Karpas-422 (cell line): ENCODE data around the gene CDCP2. TPM values are rescaled to one million over a fixed set of nuclear protein-coding genes. Genes with fewer than 3 reads are reported as not detected.

ENCODE experiments used
- DNase-seq: peaks from one replicate; pipeline ENCODE4 v3.0.0-alpha.2; 2015
- H2AFZ ChIP-seq: fragments of 200-600 bp; sonication (generic); 2 replicates; pipeline ENCODE4 v1.6.1; 2014; ENCODE audit warnings: antibody characterized with exemption, low read length, mixed read lengths
- H3K27ac ChIP-seq: fragments of 200-600 bp; sonication (generic); 2 replicates; pipeline ENCODE4 v1.5.1; 2014; ENCODE audit warnings: mild to moderate bottlenecking, low read length, moderate library complexity
- H3K27me3 ChIP-seq: fragments of 200-600 bp; sonication (generic); 2 replicates; pipeline ENCODE4 v1.6.1; 2014; ENCODE audit warnings: low read length, mixed read lengths
- H3K36me3 ChIP-seq: fragments of 200-600 bp; sonication (generic); 2 replicates; pipeline ENCODE4 v1.6.1; 2014; ENCODE audit warnings: low read length, mixed read lengths; ENCODE audit not compliant: insufficient read depth
- H3K4me1 ChIP-seq: fragments of 200-600 bp; sonication (generic); 2 replicates; pipeline ENCODE4 v1.6.1; 2014; ENCODE audit warnings: mild to moderate bottlenecking, low read length, mixed read lengths
- H3K4me2 ChIP-seq: fragments of 200-600 bp; sonication (generic); 2 replicates; pipeline ENCODE4 v1.6.1; 2014; ENCODE audit warnings: low read length, low read depth, mild to moderate bottlenecking; ENCODE audit not compliant: poor library complexity, severe bottlenecking
- H3K4me3 ChIP-seq: fragments of 200-600 bp; sonication (generic); 2 replicates; pipeline ENCODE4 v1.5.1; 2014; ENCODE audit warnings: mild to moderate bottlenecking, antibody characterized with exemption, low read length, mixed read lengths
- H3K79me2 ChIP-seq: fragments of 200-600 bp; sonication (generic); 2 replicates; pipeline ENCODE4 v1.6.1; 2014; ENCODE audit warnings: mild to moderate bottlenecking, low read length, mixed read lengths
- H3K9ac ChIP-seq: fragments of 200-600 bp; sonication (generic); 2 replicates; pipeline ENCODE4 v1.6.0; 2014; ENCODE audit warnings: low read length
- H3K9me2 ChIP-seq: fragments of 200-600 bp; sonication (generic), shearing (Covaris generic); replicated peaks from 2 replicates; pipeline ENCODE4 v1.6.0; 2014; ENCODE audit warnings: mild to moderate bottlenecking, low read length, moderate library complexity; ENCODE audit not compliant: insufficient read depth
- H3K9me3 ChIP-seq: fragments of 300-700, 200-600 bp; sonication (generic); 2 replicates; pipeline ENCODE4 v1.6.1; 2014; ENCODE audit warnings: low read length, mixed read lengths
- H4K20me1 ChIP-seq: fragments of 200-600 bp; sonication (generic); 2 replicates; pipeline ENCODE4 v1.6.1; 2014; ENCODE audit warnings: mild to moderate bottlenecking, antibody characterized with exemption, low read length, low read depth; ENCODE audit not compliant: insufficient read depth
- total RNA-seq: library from RNA; depleted of rRNA; stranded (reverse); fragments of >200 nt; shearing (Covaris generic); gene quantifications from 2 replicates; pipeline ENCODE4 v1.2.3, GENCODE V29; 2014; ENCODE audit warnings: low replicate concordance

Gene CDCP2
- total RNA-seq, 1 experiment from 2014 or later = not detected

- Histone ChIP-seq H3K4me2 (no peak overlapping the region), H3K9me3 (no peaks in the 10 kb centered on the region), H3K9me2 (no peaks in the 10 kb centered on the region), H3K79me2 (no peaks in the 10 kb centered on the region), H4K20me1 (no peaks in the 10 kb centered on the region), H3K4me3 (no peak overlapping the region), H2AFZ (no peak overlapping the region), H3K36me3 (no peaks in the 10 kb centered on the region), H3K27me3 (no peaks in the 10 kb centered on the region), H3K27ac (no peak overlapping the region), H3K9ac (no peak overlapping the region), H3K4me1 (no peaks in the 10 kb centered on the region)
- no peak for DNase-seq
Measured at GRCh38 chr1:54137534-54138061, 15.2 kb downstream of the CDCP2 start.

- Histone ChIP-seq H3K9me2 (no peaks in the 10 kb centered on the region), H3K79me2 (no peaks in the 10 kb centered on the region), H3K4me2 (no peak overlapping the region), H3K27me3 (no peaks in the 10 kb centered on the region), H3K4me3 (no peak overlapping the region), H3K9ac (no peak overlapping the region), H3K4me1 (no peaks in the 10 kb centered on the region), H3K27ac (no peak overlapping the region), H3K9me3 (no peaks in the 10 kb centered on the region), H3K36me3 (no peaks in the 10 kb centered on the region), H4K20me1 (no peaks in the 10 kb centered on the region), H2AFZ (no peak overlapping the region)
- no peak for DNase-seq
Measured at GRCh38 chr1:54136963-54137533, 15.8 kb downstream of the CDCP2 start.

- H3K9ac ChIP-seq = no peak overlapping the region
- no peaks in the 10 kb centered on the region for H3K9me3 ChIP-seq
- no peaks in the 10 kb centered on the region for H4K20me1 ChIP-seq
- no peak overlapping the region for H3K27ac ChIP-seq
- no peaks in the 10 kb centered on the region for H3K27me3 ChIP-seq
- H3K9me2 ChIP-seq = no peaks in the 10 kb centered on the region
- H3K4me1 ChIP-seq = no peaks in the 10 kb centered on the region
- no peak overlapping the region for H3K4me3 ChIP-seq
- H3K36me3 ChIP-seq = no peaks in the 10 kb centered on the region
- DNase-seq = no peak
- H2AFZ ChIP-seq = no peak overlapping the region
- no peaks in the 10 kb centered on the region for H3K79me2 ChIP-seq
- no peak overlapping the region for H3K4me2 ChIP-seq
Measured at GRCh38 chr1:54136269-54136896, 16.4 kb downstream of the CDCP2 start.

- Histone ChIP-seq H3K4me1 (no peaks in the 10 kb centered on the region), H3K27ac (no peak overlapping the region), H3K4me2 (no peak overlapping the region), H3K9me2 (no peaks in the 10 kb centered on the region), H3K4me3 (no peak overlapping the region), H4K20me1 (no peaks in the 10 kb centered on the region), H3K36me3 (no peaks in the 10 kb centered on the region), H3K9ac (no peak overlapping the region), H3K27me3 (no peaks in the 10 kb centered on the region), H2AFZ (no peak overlapping the region), H3K79me2 (no peaks in the 10 kb centered on the region), H3K9me3 (no peaks in the 10 kb centered on the region)
- no peak for DNase-seq
Measured at GRCh38 chr1:54135436-54136120, 17.2 kb downstream of the CDCP2 start.

- Histone ChIP-seq H3K9me3 (no peaks in the 10 kb centered on the region), H3K79me2 (no peaks in the 10 kb centered on the region), H3K27ac (no peak overlapping the region), H3K36me3 (no peaks in the 10 kb centered on the region), H3K4me3 (no peak overlapping the region), H3K4me2 (no peak overlapping the region), H3K9ac (no peak overlapping the region), H4K20me1 (no peaks in the 10 kb centered on the region), H2AFZ (no peak overlapping the region), H3K27me3 (no peaks in the 10 kb centered on the region), H3K4me1 (no peaks in the 10 kb centered on the region), H3K9me2 (no peaks in the 10 kb centered on the region)
- DNase-seq = no peak
Measured at GRCh38 chr1:54134295-54134694, 18.5 kb downstream of the CDCP2 start.

GRCh38 chr1:54132495-54132894 is 20.3 kb downstream of the CDCP2 start:
- no peak for DNase-seq
- no peak overlapping the region for H3K4me3 ChIP-seq
- no peaks in the 10 kb centered on the region for H3K27me3 ChIP-seq
- H4K20me1 ChIP-seq = no peaks in the 10 kb centered on the region
- H3K27ac ChIP-seq = no peak overlapping the region
- H3K4me2 ChIP-seq = no peak overlapping the region
- no peaks in the 10 kb centered on the region for H3K36me3 ChIP-seq
- no peaks in the 10 kb centered on the region for H3K79me2 ChIP-seq
- no peaks in the 10 kb centered on the region for H3K9me2 ChIP-seq
- H3K9ac ChIP-seq = no peak overlapping the region
- H3K9me3 ChIP-seq = no peaks in the 10 kb centered on the region
- no peak overlapping the region for H2AFZ ChIP-seq
- H3K4me1 ChIP-seq = no peaks in the 10 kb centered on the region

GRCh38 chr1:54131419-54131818 is 21.4 kb downstream of the CDCP2 start:
- DNase-seq = no peak
- no peaks in the 10 kb centered on the region for H4K20me1 ChIP-seq
- no peak overlapping the region for H3K9ac ChIP-seq
- no peaks in the 10 kb centered on the region for H3K9me3 ChIP-seq
- no peaks in the 10 kb centered on the region; the same call in 1 of the 2 replicates for H3K27me3 ChIP-seq
- H3K4me3 ChIP-seq = no peak overlapping the region
- H3K27ac ChIP-seq = no peak overlapping the region
- H3K79me2 ChIP-seq = no peaks in the 10 kb centered on the region
- H3K4me1 ChIP-seq = no peaks in the 10 kb centered on the region
- H3K4me2 ChIP-seq = no peak overlapping the region
- H3K9me2 ChIP-seq = no peaks in the 10 kb centered on the region
- no peak overlapping the region for H2AFZ ChIP-seq
- H3K36me3 ChIP-seq = no peaks in the 10 kb centered on the region

GRCh38 chr1:54129858-54130257 is 22.9 kb downstream of the CDCP2 start:
- Histone ChIP-seq H3K9me3 (no peaks in the 10 kb centered on the region), H2AFZ (no peak overlapping the region), H4K20me1 (no peaks in the 10 kb centered on the region), H3K9ac (no peak overlapping the region), H3K4me3 (no peak overlapping the region), H3K79me2 (no peaks in the 10 kb centered on the region), H3K36me3 (no peaks in the 10 kb centered on the region), H3K9me2 (no peaks in the 10 kb centered on the region), H3K4me2 (no peak overlapping the region), H3K27ac (no peak overlapping the region), H3K4me1 (no peaks in the 10 kb centered on the region), H3K27me3 (no peaks in the 10 kb centered on the region; the same call in 1 of the 2 replicates)
- DNase-seq = no peak
